HG03469 (cell line): ENCODE data around the gene RPS6KL1.

Experiments
- ATAC-seq: cut with Tn5 transposase; IDR thresholded peaks from one replicate; pipeline ENCODE4 v1.9.1; 2021; ENCODE audit warnings: mild to moderate bottlenecking, moderate library complexity, moderate number of reproducible peaks; ENCODE audit not compliant: unreplicated experiment

The RPS6KL1 gene

GRCh38 chr14:74891870-74892269 lies 31.2 kb downstream of the RPS6KL1 start:
- no peak for ATAC-seq

GRCh38 chr14:74890262-74890661 lies 32.8 kb downstream of the RPS6KL1 start:
- ATAC-seq, result no peak

- no peak for ATAC-seq
These were observed 34.6 kb downstream of the RPS6KL1 start for GRCh38 chr14:74888164-74889158.

GRCh38 chr14:74886001-74886400 lies 37.1 kb downstream of the RPS6KL1 start:
- no peak for ATAC-seq

- peak; percentile 13 for ATAC-seq
These were observed 40.7 kb downstream of the RPS6KL1 start for GRCh38 chr14:74882103-74882920.

- ATAC-seq, result peak; percentile 66
These were observed 41.5 kb downstream of the RPS6KL1 start, which contains the start of gene DLST for GRCh38 chr14:74881431-74882102. DLST (plus strand) TSS chr14:74881916; CDS start chr14:74881954, 38 bp downstream.

GRCh38 chr14:74879427-74880182 lies 43.5 kb downstream of the RPS6KL1 start:
- no peak for ATAC-seq

- no peak for ATAC-seq
These were observed 46.8 kb downstream of the RPS6KL1 start, which contains the start of gene PROX2 for GRCh38 chr14:74875941-74876913. PROX2 (minus strand) TSS chr14:74876145; CDS start chr14:74863834, 12,311 bp downstream.

- no peak for ATAC-seq
These were observed 47.9 kb downstream of the RPS6KL1 start for GRCh38 chr14:74875204-74875603.

- ATAC-seq, result no peak
These were observed 51.2 kb downstream of the RPS6KL1 start for GRCh38 chr14:74871819-74872218.

- ATAC-seq, result no peak
These were observed 54.3 kb downstream of the RPS6KL1 start for GRCh38 chr14:74868739-74869138.

- ATAC-seq, result no peak
These were observed 55.4 kb downstream of the RPS6KL1 start for GRCh38 chr14:74867673-74868072.

- ATAC-seq, result no peak
These were observed 56.2 kb downstream of the RPS6KL1 start for GRCh38 chr14:74866708-74867389.

- ATAC-seq, result no peak
These were observed 57.9 kb downstream of the RPS6KL1 start for GRCh38 chr14:74865156-74865555.

- no peak for ATAC-seq
These were observed 58.9 kb downstream of the RPS6KL1 start for GRCh38 chr14:74864198-74864597.

GRCh38 chr14:74863274-74863673 lies 59.8 kb downstream of the RPS6KL1 start:
- ATAC-seq, result no peak

- ATAC-seq, result no peak
These were observed 61.3 kb downstream of the RPS6KL1 start for GRCh38 chr14:74861734-74862090.
